GM12892 (cell line): ENCODE results near the gene FAM118A.

Source experiments
- POLR2A ChIP-seq: IDR thresholded peaks from 2 replicates; pipeline ENCODE4 v1.6.1; 2011; ENCODE audit warnings: low read depth, low read length, control low read depth
- POLR2AphosphoS5 ChIP-seq: IDR thresholded peaks from 2 replicates; pipeline ENCODE4 v1.6.1; 2011; ENCODE audit warnings: low read depth, low read length, control low read depth
- TAF1 ChIP-seq: IDR thresholded peaks from 2 replicates; pipeline ENCODE4 v1.6.1; 2011; ENCODE audit warnings: low read depth, mild to moderate bottlenecking, control low read depth, low read length, borderline replicate concordance

DNA sequence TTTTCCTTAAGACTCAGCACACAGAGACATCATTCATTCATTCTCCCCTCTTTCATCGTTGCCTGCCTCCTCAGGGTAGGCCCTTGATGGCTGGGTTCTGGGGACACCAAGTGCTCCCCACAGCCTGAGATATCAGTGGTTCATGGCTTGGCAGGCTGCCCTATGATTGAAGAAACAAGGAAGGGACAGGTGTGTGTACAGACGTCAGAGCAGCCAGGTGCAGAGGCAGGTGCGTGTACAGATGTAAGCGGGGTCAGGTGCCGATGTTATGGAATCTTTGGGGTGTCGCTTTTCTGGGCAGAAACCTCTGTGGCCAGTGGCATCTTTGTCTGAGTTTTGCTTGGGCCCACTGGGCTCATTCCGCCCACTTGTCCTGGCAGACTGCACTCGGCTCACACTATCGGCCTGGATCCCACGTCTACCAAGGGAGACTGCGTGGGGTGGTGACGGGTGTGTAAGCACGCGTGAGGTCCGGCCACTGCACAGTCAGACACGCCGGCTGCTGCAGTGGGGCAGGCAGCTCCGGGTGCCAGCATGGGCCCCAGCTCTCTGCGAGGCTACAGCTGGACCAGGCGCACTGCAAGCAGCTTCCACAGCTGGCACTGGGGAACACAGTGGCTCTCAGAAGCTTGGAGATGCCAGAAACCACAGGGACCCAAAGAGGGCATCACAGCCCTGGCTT, 48.2 kb upstream of the FAM118A start:
- TF ChIP-seq TAF1 (no peak), POLR2AphosphoS5 (no peak), POLR2A (no peak)
